ENCODE data around the gene ZNF784. TPM values are rescaled to one million over a fixed set of nuclear protein-coding genes. Genes with fewer than 3 reads are reported as not detected.

Gene ZNF784
- total and polyA plus RNA-seq, 2 of the 13 experiments (the other 11 are each of a cell fraction or from before 2014, with no cell fraction given), result 4.1 to 4.2 TPM

DNA sequence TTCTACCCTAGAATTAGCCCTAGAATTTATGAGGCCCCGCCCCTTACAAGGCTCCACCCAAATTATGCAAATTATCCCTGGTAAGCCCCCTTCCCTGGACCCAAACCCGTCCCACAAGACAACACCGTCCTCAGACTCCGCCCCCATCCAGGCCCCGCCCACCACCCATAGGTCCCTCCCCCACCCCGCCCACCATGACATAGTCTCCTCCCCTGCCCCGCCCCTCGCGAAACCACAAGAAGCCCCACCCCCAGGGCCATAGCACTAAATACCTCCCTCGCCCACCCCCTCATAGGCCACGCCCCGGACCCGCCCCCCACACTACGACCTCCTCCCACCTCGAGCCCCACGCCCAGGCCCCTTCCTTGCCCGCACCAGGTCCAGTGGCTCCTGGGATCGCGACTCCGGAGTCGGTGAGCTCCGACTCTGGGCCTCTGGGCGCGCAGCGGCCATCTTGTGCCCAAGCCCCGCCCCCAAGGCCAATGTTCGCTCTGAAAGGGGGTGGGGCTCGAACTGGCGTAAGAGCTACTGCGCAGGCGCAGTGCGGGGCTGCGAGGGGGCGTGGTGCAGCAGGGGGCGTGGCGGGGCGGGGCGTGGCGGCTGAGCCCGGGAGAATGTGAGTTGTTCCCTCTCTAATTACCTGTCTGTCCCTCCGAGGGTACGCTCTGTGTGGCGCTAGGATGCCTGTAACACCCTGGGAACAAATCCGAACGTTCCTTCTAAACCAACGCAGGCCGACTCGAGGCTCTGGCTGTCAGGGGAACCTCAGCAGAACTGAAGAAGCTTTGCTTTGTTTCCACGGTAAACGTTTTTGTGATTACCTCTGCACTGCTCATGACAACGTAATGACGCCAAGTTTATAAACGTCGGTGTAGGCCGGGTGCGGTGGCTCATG, at the start of gene ZNF784 (continued):
- TF ChIP-seq, protein P1, sequence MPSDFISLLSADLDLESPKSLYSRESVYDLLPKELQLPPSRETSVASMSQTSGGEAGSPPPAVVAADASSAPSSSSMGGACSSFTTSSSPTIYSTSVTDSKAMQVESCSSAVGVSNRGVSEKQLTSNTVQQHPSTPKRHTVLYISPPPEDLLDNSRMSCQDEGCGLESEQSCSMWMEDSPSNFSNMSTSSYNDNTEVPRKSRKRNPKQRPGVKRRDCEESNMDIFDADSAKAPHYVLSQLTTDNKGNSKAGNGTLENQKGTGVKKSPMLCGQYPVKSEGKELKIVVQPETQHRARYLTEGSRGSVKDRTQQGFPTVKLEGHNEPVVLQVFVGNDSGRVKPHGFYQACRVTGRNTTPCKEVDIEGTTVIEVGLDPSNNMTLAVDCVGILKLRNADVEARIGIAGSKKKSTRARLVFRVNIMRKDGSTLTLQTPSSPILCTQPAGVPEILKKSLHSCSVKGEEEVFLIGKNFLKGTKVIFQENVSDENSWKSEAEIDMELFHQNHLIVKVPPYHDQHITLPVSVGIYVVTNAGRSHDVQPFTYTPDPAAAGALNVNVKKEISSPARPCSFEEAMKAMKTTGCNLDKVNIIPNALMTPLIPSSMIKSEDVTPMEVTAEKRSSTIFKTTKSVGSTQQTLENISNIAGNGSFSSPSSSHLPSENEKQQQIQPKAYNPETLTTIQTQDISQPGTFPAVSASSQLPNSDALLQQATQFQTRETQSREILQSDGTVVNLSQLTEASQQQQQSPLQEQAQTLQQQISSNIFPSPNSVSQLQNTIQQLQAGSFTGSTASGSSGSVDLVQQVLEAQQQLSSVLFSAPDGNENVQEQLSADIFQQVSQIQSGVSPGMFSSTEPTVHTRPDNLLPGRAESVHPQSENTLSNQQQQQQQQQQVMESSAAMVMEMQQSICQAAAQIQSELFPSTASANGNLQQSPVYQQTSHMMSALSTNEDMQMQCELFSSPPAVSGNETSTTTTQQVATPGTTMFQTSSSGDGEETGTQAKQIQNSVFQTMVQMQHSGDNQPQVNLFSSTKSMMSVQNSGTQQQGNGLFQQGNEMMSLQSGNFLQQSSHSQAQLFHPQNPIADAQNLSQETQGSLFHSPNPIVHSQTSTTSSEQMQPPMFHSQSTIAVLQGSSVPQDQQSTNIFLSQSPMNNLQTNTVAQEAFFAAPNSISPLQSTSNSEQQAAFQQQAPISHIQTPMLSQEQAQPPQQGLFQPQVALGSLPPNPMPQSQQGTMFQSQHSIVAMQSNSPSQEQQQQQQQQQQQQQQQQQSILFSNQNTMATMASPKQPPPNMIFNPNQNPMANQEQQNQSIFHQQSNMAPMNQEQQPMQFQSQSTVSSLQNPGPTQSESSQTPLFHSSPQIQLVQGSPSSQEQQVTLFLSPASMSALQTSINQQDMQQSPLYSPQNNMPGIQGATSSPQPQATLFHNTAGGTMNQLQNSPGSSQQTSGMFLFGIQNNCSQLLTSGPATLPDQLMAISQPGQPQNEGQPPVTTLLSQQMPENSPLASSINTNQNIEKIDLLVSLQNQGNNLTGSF (CRISPR knock-in tag; IDR thresholded peaks at IDR 0.05), result no peak
- TF ChIP-seq, protein P2, sequence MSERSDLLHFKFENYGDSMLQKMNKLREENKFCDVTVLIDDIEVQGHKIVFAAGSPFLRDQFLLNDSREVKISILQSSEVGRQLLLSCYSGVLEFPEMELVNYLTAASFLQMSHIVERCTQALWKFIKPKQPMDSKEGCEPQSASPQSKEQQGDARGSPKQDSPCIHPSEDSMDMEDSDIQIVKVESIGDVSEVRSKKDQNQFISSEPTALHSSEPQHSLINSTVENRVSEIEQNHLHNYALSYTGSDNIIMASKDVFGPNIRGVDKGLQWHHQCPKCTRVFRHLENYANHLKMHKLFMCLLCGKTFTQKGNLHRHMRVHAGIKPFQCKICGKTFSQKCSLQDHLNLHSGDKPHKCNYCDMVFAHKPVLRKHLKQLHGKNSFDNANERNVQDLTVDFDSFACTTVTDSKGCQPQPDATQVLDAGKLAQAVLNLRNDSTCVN (CRISPR knock-in tag; IDR thresholded peaks at IDR 0.05; ENCODE audit: borderline replicate concordance), result no peak
- no peak for TF ChIP-seq MEIS2 (CRISPR knock-in tag; IDR thresholded peaks at IDR 0.05)
- no peak for TF ChIP-seq HOXA5 (CRISPR knock-in tag; IDR thresholded peaks at IDR 0.05)
- TF ChIP-seq LBX2 (CRISPR knock-in tag; IDR thresholded peaks at IDR 0.05; ENCODE audit: borderline replicate concordance), result no peak
- TF ChIP-seq BRCA1 (CRISPR knock-in tag; IDR thresholded peaks at IDR 0.05), result no peak
- no peak for TF ChIP-seq PRDM4 (CRISPR knock-in tag; IDR thresholded peaks at IDR 0.05; ENCODE audit: borderline replicate concordance)
- no peak for TF ChIP-seq TEF (CRISPR knock-in tag; IDR thresholded peaks at IDR 0.05)
- peak; percentile 45; the same call in 1 of the 2 replicates for TF ChIP-seq MED1 (CRISPR knock-in tag; IDR thresholded peaks at IDR 0.05)
- TF ChIP-seq CHD2 (IDR thresholded peaks at IDR 0.05; ENCODE audit: low read depth, low read length), result no peak
- TF ChIP-seq RXRA (CRISPR knock-in tag; IDR thresholded peaks at IDR 0.05), result no peak
- no peak for TF ChIP-seq PCBP2 (optimal IDR thresholded peaks at IDR 0.05; ENCODE audit: low read depth, low read length, poor library complexity, severe bottlenecking)
- TF ChIP-seq, protein P3, sequence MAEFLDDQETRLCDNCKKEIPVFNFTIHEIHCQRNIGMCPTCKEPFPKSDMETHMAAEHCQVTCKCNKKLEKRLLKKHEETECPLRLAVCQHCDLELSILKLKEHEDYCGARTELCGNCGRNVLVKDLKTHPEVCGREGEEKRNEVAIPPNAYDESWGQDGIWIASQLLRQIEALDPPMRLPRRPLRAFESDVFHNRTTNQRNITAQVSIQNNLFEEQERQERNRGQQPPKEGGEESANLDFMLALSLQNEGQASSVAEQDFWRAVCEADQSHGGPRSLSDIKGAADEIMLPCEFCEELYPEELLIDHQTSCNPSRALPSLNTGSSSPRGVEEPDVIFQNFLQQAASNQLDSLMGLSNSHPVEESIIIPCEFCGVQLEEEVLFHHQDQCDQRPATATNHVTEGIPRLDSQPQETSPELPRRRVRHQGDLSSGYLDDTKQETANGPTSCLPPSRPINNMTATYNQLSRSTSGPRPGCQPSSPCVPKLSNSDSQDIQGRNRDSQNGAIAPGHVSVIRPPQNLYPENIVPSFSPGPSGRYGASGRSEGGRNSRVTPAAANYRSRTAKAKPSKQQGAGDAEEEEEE (CRISPR knock-in tag; IDR thresholded peaks at IDR 0.05; ENCODE audit: borderline replicate concordance), result no peak
- no peak for TF ChIP-seq RFX3 (CRISPR knock-in tag; IDR thresholded peaks at IDR 0.05)
- no peak for TF ChIP-seq TBL1XR1 (IDR thresholded peaks at IDR 0.05; ENCODE audit: borderline replicate concordance, low read length, partially characterized antibody)
- TF ChIP-seq ZNF136 (CRISPR knock-in tag; IDR thresholded peaks at IDR 0.05; ENCODE audit: low read depth), result no peak

All from HepG2 (cell line).